ENCODE results near the gene C16orf74. TPM values are rescaled to one million over a fixed set of nuclear protein-coding genes. Genes with fewer than 3 reads are reported as not detected.

C16orf74 gene
- total and polyA plus RNA-seq, 2 of the 13 experiments (the other 11 are each of a cell fraction or from before 2014, with no cell fraction given) = 0.13 to 0.29 TPM

DNA sequence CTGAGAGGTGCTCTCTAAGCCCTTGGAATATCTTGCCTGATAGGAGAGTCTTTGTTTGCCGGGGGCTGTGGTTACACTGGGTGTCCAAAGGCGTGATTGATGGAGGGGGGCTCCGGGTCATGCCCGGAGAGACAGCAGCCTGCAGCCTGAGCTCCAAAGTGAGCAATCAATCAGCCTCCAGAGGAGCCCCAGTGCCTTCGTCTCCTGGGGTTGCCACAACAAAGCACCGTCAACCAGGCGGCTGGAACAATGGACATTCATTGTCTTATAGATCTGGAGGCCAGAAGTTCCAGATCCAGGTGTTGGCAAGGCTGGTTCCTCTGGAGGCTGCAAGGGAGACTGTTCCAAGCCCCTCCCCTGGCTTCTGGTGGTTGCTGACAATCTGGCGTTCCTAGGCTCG is 38.1 kb downstream of the C16orf74 start:
- no peak overlapping the region for H3K27ac ChIP-seq (ENCODE audit: extremely low read length, insufficient read depth, low read length)
- intact Hi-C loops (cut with micrococcal nuclease; ENCODE audit: unreplicated experiment) (loop anchor here (10.0 kb wide), 1 partner anchor 318 kb away; no protein-coding TSS in a partner anchor), in situ Hi-C loops (cut with HindIII; ENCODE audit: extremely low pct_ligation_motif_present, low pct_unique_long_range_greater_than_20kb) (no loop called here)
- FAIRE-seq (no peak), ATAC-seq (no peak), DNase-seq (ENCODE audit: low spot score) (no peak)
- POLR2A ChIA-PET = no interaction called here
- no peaks in the 10 kb centered on the region for H3K36me3 ChIP-seq (replicated peaks in 1 of 2; ENCODE audit: control insufficient read depth in 1 of 2, insufficient read depth in 2 of 2, low read length in 2 of 2)
- no peak overlapping the region for H3K4me3 ChIP-seq (replicated peaks in 1 of 3; ENCODE audit: insufficient read depth in 1 of 3, low read depth in 2 of 3, low read length in 3 of 3)
- H3K9me3 ChIP-seq (ENCODE audit: low read length) = peaks cover 7% of the 10 kb centered on the region
- no peak overlapping the region for H3K4me2 ChIP-seq (ENCODE audit: low read depth, low read length)
- H3K27me3 ChIP-seq (ENCODE audit: control insufficient read depth in 1 of 2, insufficient read depth in 2 of 2, low read length in 2 of 2) = peaks cover 10 to 39% of the 10 kb centered on the region in 2 experiments
- no peak overlapping the region for H2AFZ ChIP-seq (ENCODE audit: low read length)
- no TSS peak for BruUV-seq (replicated peaks)
- no peak overlapping the region for H3K9ac ChIP-seq (ENCODE audit: insufficient read depth, low read depth, low read length)
- no peaks in the 10 kb centered on the region for H4K20me1 ChIP-seq (ENCODE audit: insufficient read depth, low read length)
- CTCF ChIA-PET (ENCODE audit: low intra/inter-chr PET ratio, low total read pairs) = no interaction called here
- TF ChIP-seq, protein P1, sequence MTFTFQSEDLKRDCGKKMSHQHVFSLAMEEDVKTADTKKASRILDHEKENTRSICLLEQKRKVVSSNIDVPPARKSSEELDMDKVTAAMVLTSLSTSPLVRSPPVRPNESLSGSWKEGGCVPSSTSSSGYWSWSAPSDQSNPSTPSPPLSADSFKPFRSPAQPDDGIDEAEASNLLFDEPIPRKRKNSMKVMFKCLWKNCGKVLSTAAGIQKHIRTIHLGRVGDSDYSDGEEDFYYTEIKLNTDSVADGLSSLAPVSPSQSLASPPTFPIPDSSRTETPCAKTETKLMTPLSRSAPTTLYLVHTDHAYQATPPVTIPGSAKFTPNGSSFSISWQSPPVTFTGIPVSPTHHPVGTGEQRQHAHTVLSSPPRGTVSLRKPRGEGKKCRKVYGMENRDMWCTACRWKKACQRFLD (CRISPR knock-in tag; IDR thresholded peaks at IDR 0.05; ENCODE audit: borderline replicate concordance) = no peak
- TF ChIP-seq ZMYM2 (CRISPR knock-in tag; IDR thresholded peaks at IDR 0.05) (no peak), SRSF4 (IDR thresholded peaks at IDR 0.05; ENCODE audit: low read depth, low read length, poor library complexity, severe bottlenecking) (no peak), TRIM22 (IDR thresholded peaks at IDR 0.05) (no peak), CEBPB (IDR thresholded peaks at IDR 0.05; ENCODE audit: borderline replicate concordance, low read depth, low read length) (no peak), GLMP (CRISPR knock-in tag; IDR thresholded peaks at IDR 0.05; ENCODE audit: borderline replicate concordance) (no peak), TOE1 (CRISPR knock-in tag; IDR thresholded peaks at IDR 0.05) (no peak), ZNF75D (CRISPR knock-in tag; IDR thresholded peaks at IDR 0.05; ENCODE audit: borderline replicate concordance) (no peak), ZNF83 (CRISPR knock-in tag; IDR thresholded peaks at IDR 0.05; ENCODE audit: borderline replicate concordance) (no peak), ZNF280B (CRISPR knock-in tag; IDR thresholded peaks at IDR 0.05; ENCODE audit: borderline replicate concordance) (no peak), ZNF775 (CRISPR knock-in tag; IDR thresholded peaks at IDR 0.05; ENCODE audit: borderline replicate concordance) (no peak), ZNF234 (CRISPR knock-in tag; conservative IDR thresholded peaks at IDR 0.05) (no peak)
- H3K4me1 ChIP-seq (ENCODE audit: insufficient read depth, low read length) = no peaks in the 10 kb centered on the region
- 4% methylated on average over 6 of the region's 9 CpGs for WGBS (ENCODE audit: low lambda C conversion rate)
- H3K79me2 ChIP-seq (ENCODE audit: insufficient read depth, low read length) = no peaks in the 10 kb centered on the region
